HG02840 (cell line): ENCODE data around the gene GRHL3.

Experiments
- ATAC-seq: cut with Tn5 transposase; IDR thresholded peaks from one replicate; pipeline ENCODE4 v1.9.1; 2021; ENCODE audit warnings: mild to moderate bottlenecking, moderate library complexity, moderate number of reproducible peaks; ENCODE audit not compliant: unreplicated experiment, low FRiP score

Gene GRHL3

GRCh38 chr1:24340770-24341169, 21.6 kb downstream of the GRHL3 start:
- ATAC-seq, result no peak

DNA sequence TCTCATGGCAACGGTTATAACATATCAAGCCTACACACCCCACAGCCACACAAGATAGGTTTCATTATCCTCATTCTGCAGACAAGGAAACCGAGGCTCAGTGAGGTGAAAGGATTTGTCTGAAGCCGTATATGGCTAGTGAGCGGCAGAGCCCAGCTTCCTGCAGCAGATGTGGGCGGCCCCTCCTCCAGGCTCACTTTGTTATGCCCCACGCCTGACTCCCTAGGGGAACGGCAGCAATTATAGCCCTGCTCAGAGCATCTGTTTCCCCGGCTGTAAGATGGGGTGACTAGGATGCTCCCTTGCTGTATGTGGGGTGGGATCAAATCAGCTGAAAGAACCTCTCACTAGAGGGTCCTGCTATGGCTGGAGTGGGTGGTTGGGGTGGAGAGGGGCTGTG, 22.1 kb downstream of the GRHL3 start:
- no peak for ATAC-seq

- ATAC-seq, result no peak
Observed at GRCh38 chr1:24343412-24344089, 24.4 kb downstream of the GRHL3 start.

DNA sequence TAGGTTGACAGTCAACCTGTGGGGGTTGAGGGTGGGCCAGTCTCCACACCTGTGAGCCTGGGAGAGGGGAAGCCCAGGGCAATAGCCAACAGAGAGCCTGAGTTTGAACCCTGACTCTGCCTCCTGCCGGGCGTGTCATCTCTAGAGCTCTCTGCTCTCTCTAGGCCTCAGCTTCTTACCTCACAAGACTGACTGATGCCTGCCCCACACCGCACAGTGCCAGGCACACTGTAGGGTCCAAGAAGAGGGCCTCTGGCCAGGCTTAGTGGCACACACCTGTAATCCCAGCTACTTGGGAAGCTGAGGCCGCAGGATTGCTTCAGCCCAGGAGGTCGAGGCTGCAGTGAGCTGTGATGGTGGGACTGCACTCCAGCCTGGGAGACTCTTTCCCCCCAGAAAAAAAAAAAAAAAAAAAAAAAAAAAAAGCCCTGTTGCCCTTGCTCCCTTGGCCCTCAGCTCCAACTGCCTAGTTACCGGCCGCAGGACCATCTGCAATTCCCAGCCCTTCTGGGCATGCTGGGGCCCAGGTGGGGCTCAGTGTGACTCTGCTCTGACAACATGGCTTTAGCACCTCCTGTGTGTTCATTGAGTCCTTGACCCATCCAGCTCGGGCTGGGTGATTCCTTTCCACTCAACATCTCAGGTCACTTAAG, 25.1 kb downstream of the GRHL3 start:
- ATAC-seq, result no peak

GRCh38 chr1:24345334-24345733, 26.2 kb downstream of the GRHL3 start:
- ATAC-seq, result no peak

DNA sequence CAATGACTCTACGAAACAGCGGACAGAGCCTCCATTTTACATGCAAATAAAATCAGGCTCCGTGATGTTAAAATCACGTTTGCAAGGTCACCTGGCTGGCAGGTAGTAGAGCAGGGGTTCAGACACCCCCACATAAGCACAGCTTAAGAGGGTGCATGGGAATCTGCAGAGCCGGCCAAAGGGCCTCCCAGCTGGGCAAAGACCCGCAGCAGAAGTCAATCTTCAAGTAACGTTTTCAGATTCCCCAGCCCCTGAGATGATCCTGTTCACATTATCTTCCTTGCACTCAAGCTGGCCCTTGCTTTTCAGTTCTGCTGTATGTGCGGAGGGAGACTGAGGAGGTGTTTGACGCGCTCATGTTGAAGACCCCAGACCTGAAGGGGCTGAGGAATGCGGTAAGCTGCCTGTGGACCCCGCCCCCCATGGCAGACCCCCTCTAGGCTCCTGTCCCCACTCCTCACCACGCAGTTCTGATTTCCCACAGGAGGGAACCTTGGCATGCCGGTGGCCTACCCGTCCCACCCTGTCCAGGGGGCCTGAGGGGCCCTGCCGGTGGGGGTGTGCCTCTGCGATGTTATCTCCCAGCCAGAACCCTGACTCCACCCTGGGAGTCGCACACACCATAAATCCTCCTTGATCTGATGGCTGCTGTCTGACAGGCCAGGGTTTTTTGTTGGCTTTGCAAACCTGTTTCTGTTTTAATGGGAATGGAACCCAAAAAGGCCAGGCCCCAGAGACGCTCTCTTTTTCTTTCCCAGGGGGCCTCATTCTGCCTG, 28.2 kb downstream of the GRHL3 start:
- no peak for ATAC-seq

DNA sequence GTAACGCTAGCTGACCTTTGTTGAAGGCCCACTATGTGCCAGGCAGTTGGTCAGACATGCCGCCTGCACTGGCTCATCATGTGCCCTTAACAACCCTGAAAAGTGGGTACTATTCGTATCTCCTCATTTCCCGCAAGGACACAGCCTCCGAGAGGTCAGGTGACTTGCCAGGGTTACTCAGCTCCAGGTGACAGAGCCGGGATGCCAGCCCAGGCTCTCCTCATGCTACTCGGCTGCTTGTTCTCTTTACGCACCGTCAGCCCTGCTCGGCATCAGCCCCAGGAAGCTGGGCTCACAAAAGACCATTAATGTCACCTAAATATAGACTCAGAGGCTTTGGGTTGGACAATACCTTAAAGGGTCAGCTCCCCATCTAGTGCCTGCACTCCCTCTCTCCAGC, 29.0 kb downstream of the GRHL3 start:
- ATAC-seq, result no peak

DNA sequence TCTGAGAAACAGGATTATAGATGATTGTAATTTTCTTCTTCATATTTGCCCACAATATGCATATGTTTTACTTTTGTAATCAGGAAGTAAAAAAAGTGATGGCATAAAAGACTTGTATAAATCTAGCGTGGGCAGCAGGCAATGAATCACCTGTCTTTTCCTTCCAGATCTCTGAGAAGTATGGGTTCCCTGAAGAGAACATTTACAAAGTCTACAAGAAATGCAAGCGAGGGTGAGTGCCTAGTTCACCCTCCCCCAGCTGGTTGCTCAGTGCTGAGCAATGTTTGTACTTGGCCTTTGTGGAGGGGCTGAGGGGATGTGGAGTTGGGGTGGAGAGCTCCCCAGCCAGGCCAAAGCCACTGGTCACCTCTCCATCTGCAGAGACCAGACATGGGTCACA, 30.7 kb downstream of the GRHL3 start:
- ATAC-seq, result no peak

GRCh38 chr1:24351247-24351646, 32.1 kb downstream of the GRHL3 start:
- ATAC-seq, result no peak

DNA sequence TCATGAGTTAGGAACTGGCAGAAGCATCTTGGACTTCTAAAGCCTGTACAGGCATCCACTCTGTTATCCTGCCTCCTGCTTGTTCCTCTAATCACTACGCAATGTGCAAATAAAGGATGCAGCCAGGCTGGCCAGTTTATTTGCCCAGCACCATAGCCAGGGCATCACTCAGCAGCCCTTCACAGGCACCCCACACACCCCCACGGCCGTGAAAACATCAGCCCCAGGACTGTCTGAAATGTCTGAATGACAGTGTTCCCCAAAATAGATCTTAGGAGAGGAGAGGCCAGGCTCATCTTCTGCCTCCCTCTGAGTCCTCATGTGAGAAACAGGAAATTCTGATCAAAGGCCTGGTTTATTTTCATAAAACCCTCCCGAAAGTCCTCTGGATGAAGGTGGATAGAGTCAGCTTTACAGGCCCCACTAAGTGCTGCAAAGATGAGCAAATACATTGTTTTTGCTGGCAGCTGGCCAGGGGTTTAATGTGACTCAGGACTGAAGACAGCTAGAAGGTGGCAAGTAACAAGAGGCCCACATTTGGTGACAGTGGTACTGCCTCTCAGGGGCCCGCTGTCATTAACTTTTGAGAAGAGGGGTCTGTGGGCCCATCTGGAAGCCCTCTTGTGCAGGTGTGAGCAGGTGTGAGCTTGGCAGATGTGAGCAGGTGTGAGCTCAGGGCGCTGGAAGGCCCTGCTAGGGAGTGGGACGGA, 32.9 kb downstream of the GRHL3 start:
- ATAC-seq, result no peak

GRCh38 chr1:24353292-24353891, 34.2 kb downstream of the GRHL3 start:
- no peak for ATAC-seq

DNA sequence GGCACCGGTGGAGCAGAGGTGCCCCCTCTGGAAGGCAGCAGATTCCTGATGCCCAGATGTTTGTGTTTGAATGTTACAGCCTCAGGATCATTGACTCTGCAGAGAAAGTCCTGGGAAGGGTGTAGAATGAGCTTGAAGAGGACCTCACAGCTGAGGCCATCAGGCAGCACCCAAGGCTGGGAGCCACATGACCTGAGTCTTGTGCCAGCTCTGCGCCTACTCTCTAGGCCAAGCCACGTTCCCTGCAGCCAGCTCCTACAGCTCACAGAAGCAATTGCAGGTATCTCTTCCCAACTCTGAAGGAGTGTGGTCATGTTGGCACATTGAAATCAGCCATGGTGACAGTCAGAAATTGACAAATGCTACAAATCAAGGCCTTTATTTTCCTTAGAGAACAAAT, 36.3 kb downstream of the GRHL3 start:
- no peak for ATAC-seq

- no peak for ATAC-seq
Observed at GRCh38 chr1:24357038-24357437, 37.9 kb downstream of the GRHL3 start.

- no peak for ATAC-seq
Observed at GRCh38 chr1:24360681-24361080, 41.5 kb downstream of the GRHL3 start.

- no peak for ATAC-seq
Observed at GRCh38 chr1:24361811-24362210, 42.7 kb downstream of the GRHL3 start.

DNA sequence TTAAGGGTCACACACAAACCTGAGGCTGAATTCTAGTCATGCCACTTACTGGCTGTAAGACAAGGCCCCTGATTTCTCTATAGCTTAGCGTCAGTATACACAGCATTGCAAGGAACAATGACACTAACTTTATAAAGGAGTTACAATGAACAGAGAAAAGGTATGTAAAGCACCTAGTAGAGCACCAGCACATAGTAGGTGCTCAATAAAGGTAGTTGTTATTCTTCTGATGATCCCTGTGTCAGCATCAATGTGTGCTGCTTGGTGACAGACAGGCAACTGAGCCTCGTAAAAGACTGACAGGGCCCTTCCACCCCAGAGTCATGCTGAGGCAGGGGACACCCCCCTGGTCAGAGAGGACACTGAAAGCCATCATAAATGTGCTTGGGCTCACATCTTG, 43.2 kb downstream of the GRHL3 start:
- ATAC-seq, result no peak

GRCh38 chr1:24362982-24363614, 43.9 kb downstream of the GRHL3 start:
- no peak for ATAC-seq

DNA sequence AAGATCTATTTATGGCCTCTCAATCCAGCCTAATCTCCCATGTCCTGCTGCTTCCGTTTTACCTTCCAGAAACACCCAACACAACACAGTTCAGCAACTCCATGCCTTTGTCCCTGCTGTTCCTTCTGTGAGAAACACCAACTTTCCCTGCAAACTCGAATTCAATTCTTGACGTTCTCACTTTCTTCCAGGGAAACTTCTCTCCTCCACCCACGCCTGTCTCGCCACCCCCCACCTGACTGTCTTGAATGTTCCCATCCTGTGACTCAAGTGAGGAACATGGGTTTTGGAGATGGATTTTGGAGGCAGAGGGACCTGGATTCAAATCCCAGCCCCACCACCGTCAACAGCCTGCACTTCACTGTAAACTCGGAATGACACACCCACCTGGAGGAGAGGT, 44.8 kb downstream of the GRHL3 start:
- no peak for ATAC-seq

GRCh38 chr1:24364605-24364974, 45.4 kb downstream of the GRHL3 start:
- no peak for ATAC-seq

- no peak for ATAC-seq
Observed at GRCh38 chr1:24364975-24365678, 46.0 kb downstream of the GRHL3 start.
